ENCODE results near the gene HNMT.

HNMT gene

GRCh38 chr2:138018866-138019688, 54.8 kb downstream of the HNMT start:
- no peak overlapping the region for H3K27ac ChIP-seq (ENCODE audit: low read length)
- no peaks in the 10 kb centered on the region for H3K36me3 ChIP-seq (ENCODE audit: control insufficient read depth, low read depth, low read length)
- H3K9me3 ChIP-seq (ENCODE audit: control insufficient read depth, low read depth, low read length), result no peaks in the 10 kb centered on the region
- H3K9ac ChIP-seq (ENCODE audit: low read length), result no peak overlapping the region
- no peaks in the 10 kb centered on the region for H3K27me3 ChIP-seq (ENCODE audit: control insufficient read depth, insufficient read depth, low read length)
- no peak overlapping the region for H3K4me3 ChIP-seq (ENCODE audit: low read length)
- H3K4me1 ChIP-seq (ENCODE audit: control insufficient read depth, low read depth, low read length), result no peaks in the 10 kb centered on the region

GRCh38 chr2:138020432-138020831, 56.2 kb downstream of the HNMT start:
- no peaks in the 10 kb centered on the region for H3K9me3 ChIP-seq (ENCODE audit: control insufficient read depth, low read depth, low read length)
- no peak overlapping the region for H3K27ac ChIP-seq (ENCODE audit: low read length)
- H3K4me3 ChIP-seq (ENCODE audit: low read length), result no peak overlapping the region
- no peaks in the 10 kb centered on the region for H3K27me3 ChIP-seq (ENCODE audit: control insufficient read depth, insufficient read depth, low read length)
- peaks cover 4% of the 10 kb centered on the region for H3K4me1 ChIP-seq (ENCODE audit: control insufficient read depth, low read depth, low read length)
- H3K36me3 ChIP-seq (ENCODE audit: control insufficient read depth, low read depth, low read length), result no peaks in the 10 kb centered on the region
- no peak overlapping the region for H3K9ac ChIP-seq (ENCODE audit: low read length)

DNA sequence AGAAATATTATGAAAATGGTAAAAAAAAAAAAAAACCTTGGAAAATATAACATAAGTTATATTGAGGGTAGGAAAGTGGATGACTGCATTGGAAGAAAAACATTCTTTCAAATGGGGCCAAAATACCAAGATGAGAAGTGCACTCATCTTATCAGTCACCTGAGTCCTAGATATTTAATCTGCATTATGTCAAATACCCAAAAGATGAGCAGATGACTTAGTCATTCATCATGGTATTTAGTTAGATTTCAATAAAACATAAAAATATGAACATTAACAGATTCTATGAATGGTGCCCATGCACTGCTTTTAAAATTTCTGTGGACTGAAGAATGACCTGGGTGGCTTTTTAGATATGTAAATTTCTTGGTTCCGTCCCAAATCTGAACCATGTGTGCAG, 56.9 kb downstream of the HNMT start:
- no peaks in the 10 kb centered on the region for H3K36me3 ChIP-seq (ENCODE audit: control insufficient read depth, low read depth, low read length)
- H3K4me3 ChIP-seq (ENCODE audit: low read length), result no peak overlapping the region
- H3K9ac ChIP-seq (ENCODE audit: low read length), result no peak overlapping the region
- peaks cover 4% of the 10 kb centered on the region for H3K4me1 ChIP-seq (ENCODE audit: control insufficient read depth, low read depth, low read length)
- H3K27me3 ChIP-seq (ENCODE audit: control insufficient read depth, insufficient read depth, low read length), result no peaks in the 10 kb centered on the region
- H3K9me3 ChIP-seq (ENCODE audit: control insufficient read depth, low read depth, low read length), result no peaks in the 10 kb centered on the region
- H3K27ac ChIP-seq (ENCODE audit: low read length), result no peak overlapping the region

DNA sequence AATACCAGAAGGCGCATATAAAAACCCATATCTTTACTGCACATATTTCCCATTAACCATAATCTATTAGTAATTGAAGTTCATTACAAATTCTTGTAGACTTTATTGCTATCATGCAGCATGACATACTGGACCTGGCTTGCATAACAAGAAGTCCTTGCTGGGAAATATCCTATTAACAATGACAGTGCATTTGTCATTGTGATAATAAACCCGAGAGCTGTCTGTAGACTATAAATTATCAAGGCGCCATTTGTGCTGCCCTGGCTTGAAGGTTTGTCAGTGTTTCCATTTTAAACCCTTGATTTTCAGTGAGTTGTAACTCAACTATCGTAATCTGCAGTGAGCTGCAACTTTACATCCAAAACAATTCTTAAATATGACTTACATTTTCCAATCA, 59.0 kb downstream of the HNMT start:
- Histone ChIP-seq H3K4me1 (ENCODE audit: control insufficient read depth, low read depth, low read length) (peaks cover 4% of the 10 kb centered on the region), H3K9ac (ENCODE audit: low read length) (no peak overlapping the region), H3K4me3 (ENCODE audit: low read length) (no peak overlapping the region), H3K27me3 (ENCODE audit: control insufficient read depth, insufficient read depth, low read length) (no peaks in the 10 kb centered on the region), H3K9me3 (ENCODE audit: control insufficient read depth, low read depth, low read length) (no peaks in the 10 kb centered on the region), H3K36me3 (ENCODE audit: control insufficient read depth, low read depth, low read length) (no peaks in the 10 kb centered on the region), H3K27ac (ENCODE audit: low read length) (no peak overlapping the region)

DNA sequence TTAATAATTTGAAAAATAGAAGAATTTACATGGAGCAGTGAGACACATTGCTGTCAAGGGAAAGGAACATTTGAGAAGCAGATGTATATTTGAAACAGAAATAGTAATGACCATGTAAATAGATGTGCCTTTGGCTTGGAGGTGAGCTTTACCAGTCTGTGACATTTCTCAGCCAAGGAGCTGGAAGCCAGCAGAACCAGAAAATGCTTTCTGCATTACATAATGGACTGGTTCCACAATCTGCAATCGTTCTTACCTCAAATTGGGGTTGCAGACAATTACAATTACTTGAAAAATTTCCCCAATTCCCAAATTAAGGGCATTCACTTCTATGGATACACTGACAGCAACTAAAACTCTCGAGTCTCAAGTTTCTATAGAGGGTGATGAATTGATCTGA, 59.7 kb downstream of the HNMT start:
- Histone ChIP-seq H3K36me3 (ENCODE audit: control insufficient read depth, low read depth, low read length) (no peaks in the 10 kb centered on the region), H3K27ac (ENCODE audit: low read length) (no peak overlapping the region), H3K4me3 (ENCODE audit: low read length) (no peak overlapping the region), H3K9me3 (ENCODE audit: control insufficient read depth, low read depth, low read length) (no peaks in the 10 kb centered on the region), H3K9ac (ENCODE audit: low read length) (no peak overlapping the region), H3K27me3 (ENCODE audit: control insufficient read depth, insufficient read depth, low read length) (no peaks in the 10 kb centered on the region), H3K4me1 (ENCODE audit: control insufficient read depth, low read depth, low read length) (peaks cover 4% of the 10 kb centered on the region)

- no peak overlapping the region for H3K9ac ChIP-seq (ENCODE audit: low read length)
- no peak overlapping the region for H3K4me3 ChIP-seq (ENCODE audit: low read length)
- H3K9me3 ChIP-seq (ENCODE audit: control insufficient read depth, low read depth, low read length), result no peaks in the 10 kb centered on the region
- H3K27ac ChIP-seq (ENCODE audit: low read length), result no peak overlapping the region
- H3K4me1 ChIP-seq (ENCODE audit: control insufficient read depth, low read depth, low read length), result peaks cover 4% of the 10 kb centered on the region
- no peaks in the 10 kb centered on the region for H3K36me3 ChIP-seq (ENCODE audit: control insufficient read depth, low read depth, low read length)
- H3K27me3 ChIP-seq (ENCODE audit: control insufficient read depth, insufficient read depth, low read length), result no peaks in the 10 kb centered on the region
Measured at GRCh38 chr2:138026111-138027020, 62.1 kb downstream of the HNMT start.

- Histone ChIP-seq H3K4me3 (ENCODE audit: low read length) (no peak overlapping the region), H3K27ac (ENCODE audit: low read length) (no peak overlapping the region), H3K36me3 (ENCODE audit: control insufficient read depth, low read depth, low read length) (no peaks in the 10 kb centered on the region), H3K4me1 (ENCODE audit: control insufficient read depth, low read depth, low read length) (peaks cover 4% of the 10 kb centered on the region), H3K27me3 (ENCODE audit: control insufficient read depth, insufficient read depth, low read length) (no peaks in the 10 kb centered on the region), H3K9me3 (ENCODE audit: control insufficient read depth, low read depth, low read length) (no peaks in the 10 kb centered on the region), H3K9ac (ENCODE audit: low read length) (no peak overlapping the region)
Measured at GRCh38 chr2:138028538-138028937, 64.3 kb downstream of the HNMT start.

- Histone ChIP-seq H3K9me3 (ENCODE audit: control insufficient read depth, low read depth, low read length) (no peaks in the 10 kb centered on the region), H3K27me3 (ENCODE audit: control insufficient read depth, insufficient read depth, low read length) (no peaks in the 10 kb centered on the region), H3K36me3 (ENCODE audit: control insufficient read depth, low read depth, low read length) (no peaks in the 10 kb centered on the region), H3K27ac (ENCODE audit: low read length) (no peak overlapping the region), H3K4me1 (ENCODE audit: control insufficient read depth, low read depth, low read length) (peaks cover 3% of the 10 kb centered on the region), H3K9ac (ENCODE audit: low read length) (no peak overlapping the region), H3K4me3 (ENCODE audit: low read length) (no peak overlapping the region)
Measured at GRCh38 chr2:138029276-138029675, 65.0 kb downstream of the HNMT start.

GRCh38 chr2:138030459-138030858, 66.2 kb downstream of the HNMT start:
- no peaks in the 10 kb centered on the region for H3K9me3 ChIP-seq (ENCODE audit: control insufficient read depth, low read depth, low read length)
- no peaks in the 10 kb centered on the region for H3K4me1 ChIP-seq (ENCODE audit: control insufficient read depth, low read depth, low read length)
- H3K27me3 ChIP-seq (ENCODE audit: control insufficient read depth, insufficient read depth, low read length), result no peaks in the 10 kb centered on the region
- no peak overlapping the region for H3K9ac ChIP-seq (ENCODE audit: low read length)
- no peak overlapping the region for H3K4me3 ChIP-seq (ENCODE audit: low read length)
- H3K36me3 ChIP-seq (ENCODE audit: control insufficient read depth, low read depth, low read length), result no peaks in the 10 kb centered on the region
- H3K27ac ChIP-seq (ENCODE audit: low read length), result no peak overlapping the region

DNA sequence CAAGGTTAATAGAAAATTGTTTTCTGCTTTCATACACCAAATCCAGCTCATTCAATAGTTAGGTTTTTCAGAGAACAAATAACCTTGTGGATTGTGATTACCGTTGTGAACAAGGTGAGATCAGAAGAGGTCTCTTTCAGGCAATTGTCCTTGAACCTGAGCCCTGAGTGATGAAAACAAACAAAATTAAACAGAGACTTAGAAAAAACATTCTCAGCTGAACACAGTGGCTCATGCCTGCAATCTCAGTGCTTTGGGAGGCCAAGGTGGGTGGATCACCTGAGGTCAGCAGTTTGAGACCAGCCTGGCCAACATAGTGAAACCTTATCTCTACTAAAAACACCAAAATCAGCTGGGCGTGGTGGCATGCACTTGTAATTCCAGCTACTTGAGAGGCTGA, 68.1 kb downstream of the HNMT start:
- no peaks in the 10 kb centered on the region for H3K27me3 ChIP-seq (ENCODE audit: control insufficient read depth, insufficient read depth, low read length)
- no peaks in the 10 kb centered on the region for H3K9me3 ChIP-seq (ENCODE audit: control insufficient read depth, low read depth, low read length)
- H3K36me3 ChIP-seq (ENCODE audit: control insufficient read depth, low read depth, low read length), result no peaks in the 10 kb centered on the region

DNA sequence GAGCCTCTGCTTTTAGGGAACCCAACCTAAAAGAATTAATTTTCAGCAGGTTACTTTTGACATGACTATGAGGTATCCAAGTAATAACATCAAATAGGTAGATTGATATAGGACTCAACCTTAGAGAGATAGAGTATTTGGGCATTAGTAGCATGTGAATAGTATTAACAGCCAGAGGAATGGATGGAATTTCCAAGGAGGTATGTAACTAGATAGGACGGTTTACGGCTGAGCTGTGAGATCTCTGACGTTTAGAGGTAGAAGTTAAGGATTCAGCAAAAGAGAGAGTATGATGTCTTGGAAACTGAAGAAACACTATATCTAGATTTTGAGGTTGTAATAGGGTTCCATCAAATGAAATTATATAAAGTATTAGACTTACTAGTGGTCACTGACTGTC, 70.3 kb downstream of the HNMT start:
- H3K9ac ChIP-seq (ENCODE audit: low read length), result no peak overlapping the region
- no peaks in the 10 kb centered on the region for H3K36me3 ChIP-seq (ENCODE audit: control insufficient read depth, low read depth, low read length)
- no peaks in the 10 kb centered on the region for H3K4me1 ChIP-seq (ENCODE audit: control insufficient read depth, low read depth, low read length)
- H3K27ac ChIP-seq (ENCODE audit: low read length), result no peak overlapping the region
- no peak overlapping the region for H3K4me3 ChIP-seq (ENCODE audit: low read length)
- H3K9me3 ChIP-seq (ENCODE audit: control insufficient read depth, low read depth, low read length), result no peaks in the 10 kb centered on the region
- H3K27me3 ChIP-seq (ENCODE audit: control insufficient read depth, insufficient read depth, low read length), result no peaks in the 10 kb centered on the region

More for the DNA sequence above, 68.1 kb downstream of the HNMT start:
- Histone ChIP-seq H3K27ac (ENCODE audit: low read length) (no peak overlapping the region), H3K9ac (ENCODE audit: low read length) (no peak overlapping the region), H3K4me1 (ENCODE audit: control insufficient read depth, low read depth, low read length) (no peaks in the 10 kb centered on the region), H3K4me3 (ENCODE audit: low read length) (no peak overlapping the region)
